HCT116 (cell line): ENCODE data around the gene SUCLG1. TPM values are rescaled to one million over a fixed set of nuclear protein-coding genes. Genes with fewer than 3 reads are reported as not detected.

Experiments used
- ATAC-seq: fragments of 200-7000 bp; cut with Tn5 transposase; 2 replicates; pipeline ENCODE4 v1.9.1; 2020; ENCODE audit warnings: mild to moderate bottlenecking, moderate library complexity
- BruUV-seq: library from RNA; stranded (reverse); fragments of 400-500 nt; replicated peaks from 2 replicates; lab custom pipeline; 2021; lab: Mats Ljungman, UMichigan
- CTCF ChIA-PET: fragments of 300-600 bp; sonication (Branson Sonifier 250); formaldehyde crosslinking; loops from one replicate; lab custom pipeline; 2021; ENCODE audit warnings: antibody characterized with exemption; lab: Charles Lee
- POLR2A ChIA-PET: fragments of 300-600, 350-600 bp; sonication (Branson Sonifier 250); formaldehyde crosslinking; loops from one replicate; lab custom pipeline; 2021; ENCODE audit warnings: antibody characterized with exemption; lab: Charles Lee
- RAD21 ChIA-PET, 2 experiments: fragments of 300-600 bp; sonication (Branson Sonifier 250); formaldehyde crosslinking; loops; one replicate each; lab custom pipeline; 2023; ENCODE audit warnings: low total read pairs in 2 of 2; ENCODE audit not compliant: uncharacterized antibody in 2 of 2, unreplicated experiment in 2 of 2, low non-redundant PET in 1 of 2; lab: Charles Lee
- DNase-seq: peaks from one replicate; pipeline ENCODE4 v3.0.0-alpha.2; 2010; ENCODE audit warnings: low read depth, low spot score
- H2AFZ ChIP-seq: fragments of 200-600 bp; shearing (Covaris generic), sonication (generic); 2 replicates; pipeline ENCODE4 v1.6.1; 2017; ENCODE audit warnings: low read depth, mixed run types, mixed read lengths, antibody characterized with exemption, low read length; ENCODE audit not compliant: poor library complexity, severe bottlenecking
- H3K27ac ChIP-seq: 2 replicates; pipeline ENCODE4 v1.5.1; 2012; ENCODE audit warnings: low read depth, low read length
- H3K27me3 ChIP-seq: fragments of 200-600 bp; sonication (generic); 2 replicates; pipeline ENCODE4 v1.6.1; 2016; ENCODE audit warnings: mixed run types, low read length, mixed read lengths; ENCODE audit not compliant: insufficient read depth
- H3K36me3 ChIP-seq, 2 experiments: fragments of 200-500 bp in 1 of 2; fragments of 200-600 bp in 1 of 2; sonication (Bioruptor generic) in 1 of 2; sonication (generic) in 1 of 2; 2 replicates each; pipeline versions ENCODE4 v1.5.1 to v1.6.1; 2014 to 2016; ENCODE audit warnings: low read length in 2 of 2, inconsistent platforms in 1 of 2, mixed read lengths in 1 of 2, mixed run types in 1 of 2; ENCODE audit not compliant: insufficient read depth in 2 of 2, control insufficient read depth in 1 of 2
- H3K4me1 ChIP-seq, 2 experiments: fragments of 200-600 bp in 1 of 2; sonication (generic) in 1 of 2; 2 replicates each; pipeline versions ENCODE4 v1.5.1 to v1.6.1; 2012 to 2017; ENCODE audit warnings: low read length in 2 of 2, inconsistent platforms in 1 of 2, mild to moderate bottlenecking in 1 of 2, mixed read lengths in 1 of 2, mixed run types in 1 of 2, moderate library complexity in 1 of 2; ENCODE audit not compliant: insufficient read depth in 2 of 2, control insufficient read depth in 1 of 2
- H3K4me2 ChIP-seq: fragments of 200-600 bp; sonication (generic); 2 replicates; pipeline ENCODE4 v1.6.1; 2017; ENCODE audit warnings: mixed run types, low read length, mixed read lengths
- H3K4me3 ChIP-seq, 2 experiments: fragments of 200-600 bp in 1 of 2; sonication (generic) in 1 of 2; replicated peaks in 1 of 2; 2 replicates each; pipeline ENCODE4 v1.5.1; 2011 to 2016; ENCODE audit warnings: low read length in 2 of 2, control low read depth in 1 of 2, low read depth in 1 of 2, mild to moderate bottlenecking in 1 of 2, mixed read lengths in 1 of 2, mixed run types in 1 of 2
- H3K79me2 ChIP-seq: fragments of 200-600 bp; sonication (generic); 2 replicates; pipeline ENCODE4 v1.6.1; 2017; ENCODE audit warnings: mild to moderate bottlenecking, mixed run types, low read length, moderate library complexity, mixed read lengths; ENCODE audit not compliant: insufficient read depth
- H3K9ac ChIP-seq: fragments of 200-600 bp; sonication (generic); 2 replicates; pipeline ENCODE4 v1.6.1; 2016; ENCODE audit warnings: low read length, mixed read lengths
- H3K9me2 ChIP-seq: fragments of 200-600 bp; sonication (generic), shearing (Covaris generic); 2 replicates; pipeline ENCODE4 v1.6.1; 2017; ENCODE audit warnings: mixed run types, mild to moderate bottlenecking, moderate library complexity; ENCODE audit not compliant: insufficient read depth
- H3K9me3 ChIP-seq, 2 experiments: fragments of 200-500 bp in 1 of 2; fragments of 200-600 bp in 1 of 2; sonication (Bioruptor generic) in 1 of 2; sonication (generic) in 1 of 2; 2 replicates each; pipeline ENCODE4 v1.6.1; 2014 to 2017; ENCODE audit warnings: low read length in 2 of 2, mixed read lengths in 2 of 2, inconsistent platforms in 1 of 2, low read depth in 1 of 2, mild to moderate bottlenecking in 1 of 2, mixed run types in 1 of 2, moderate library complexity in 1 of 2; ENCODE audit not compliant: control insufficient read depth in 1 of 2, insufficient read depth in 1 of 2
- H4K20me1 ChIP-seq: fragments of 200-600 bp; sonication (generic), shearing (Covaris generic); 2 replicates; pipeline ENCODE4 v1.6.1; 2017; ENCODE audit warnings: mixed run types, mild to moderate bottlenecking, moderate library complexity; ENCODE audit not compliant: insufficient read depth
- CBX3 ChIP-seq: IDR thresholded peaks from 2 replicates; pipeline ENCODE4 v1.6.1; 2012; ENCODE audit warnings: low read depth
- CEBPB ChIP-seq: IDR thresholded peaks from 2 replicates; pipeline ENCODE4 v1.6.1; 2012; ENCODE audit warnings: low read depth
- CTCF ChIP-seq, 3 experiments: fragments of 200-600 bp in 1 of 3; sonication (generic) in 1 of 3; IDR thresholded peaks in 2 of 3; conservative IDR thresholded peaks in 1 of 3; 2 replicates each; pipeline ENCODE4 v1.5.1; 2012 to 2017; ENCODE audit warnings: low read depth in 2 of 3, low read length in 2 of 3, antibody characterized with exemption in 1 of 3, borderline replicate concordance in 1 of 3, control low read depth in 1 of 3, mild to moderate bottlenecking in 1 of 3, mixed read lengths in 1 of 3, mixed run types in 1 of 3, moderate library complexity in 1 of 3; ENCODE audit not compliant: insufficient read depth in 1 of 3
- EGR1 ChIP-seq: IDR thresholded peaks from 2 replicates; pipeline ENCODE4 v1.6.1; 2012; ENCODE audit warnings: low read depth
- ELF1 ChIP-seq: IDR thresholded peaks from 2 replicates; pipeline ENCODE4 v1.6.1; 2012; ENCODE audit warnings: low read depth, borderline replicate concordance
- EZH2 ChIP-seq: fragments of 200-600 bp; sonication (generic); IDR thresholded peaks from 2 replicates; pipeline ENCODE4 v1.6.1; 2017; ENCODE audit warnings: antibody characterized with exemption, mixed run types
- EZH2phosphoT487 ChIP-seq: fragments of 200-600 bp; IDR thresholded peaks from 2 replicates; pipeline ENCODE4 v1.6.1; 2018; ENCODE audit warnings: antibody characterized with exemption, borderline replicate concordance
- FOSL1 ChIP-seq: IDR thresholded peaks from 2 replicates; pipeline ENCODE4 v1.6.1; 2012; ENCODE audit warnings: low read depth
- JUND ChIP-seq: IDR thresholded peaks from 2 replicates; pipeline ENCODE4 v1.6.1; 2012
- MAX ChIP-seq: IDR thresholded peaks from 2 replicates; pipeline ENCODE4 v1.6.1; 2012
- POLR2A ChIP-seq: IDR thresholded peaks from 2 replicates; pipeline ENCODE4 v1.7.0; 2011; ENCODE audit warnings: borderline replicate concordance; ENCODE audit not compliant: insufficient read depth, insufficient read length; ENCODE audit errors: extremely low read depth
- RAD21 ChIP-seq: IDR thresholded peaks from 2 replicates; pipeline ENCODE4 v1.6.1; 2012; ENCODE audit warnings: low read depth, mild to moderate bottlenecking
- REST ChIP-seq: IDR thresholded peaks from 2 replicates; pipeline ENCODE4 v1.6.1; 2012; ENCODE audit warnings: low read depth
- SIN3A ChIP-seq: IDR thresholded peaks from 2 replicates; pipeline ENCODE4 v1.6.1; 2012; ENCODE audit warnings: low read depth
- SP1 ChIP-seq: IDR thresholded peaks from 2 replicates; pipeline ENCODE4 v1.6.1; 2012; ENCODE audit warnings: low read depth
- SRF ChIP-seq: IDR thresholded peaks from 2 replicates; pipeline ENCODE4 v1.6.1; 2012; ENCODE audit warnings: low read depth
- YY1 ChIP-seq: IDR thresholded peaks from 2 replicates; pipeline ENCODE4 v1.6.1; 2011; ENCODE audit warnings: low read length, low read depth, moderate library complexity, mild to moderate bottlenecking; ENCODE audit not compliant: insufficient replicate concordance; ENCODE audit errors: extremely low read depth
- ZBTB33 ChIP-seq: IDR thresholded peaks from 2 replicates; pipeline ENCODE4 v1.6.1; 2011; ENCODE audit warnings: mild to moderate bottlenecking, low read length, moderate library complexity; ENCODE audit not compliant: insufficient replicate concordance; ENCODE audit errors: extremely low read depth
- ZNF274 ChIP-seq: fragments of 200-500 bp; sonication (Bioruptor generic); IDR thresholded peaks from 2 replicates; pipeline ENCODE4 v1.6.1; 2014; ENCODE audit warnings: mild to moderate bottlenecking, low read depth, low read length, inconsistent platforms
- intact Hi-C: fragments of 100-400 bp; cut with micrococcal nuclease; formaldehyde crosslinking; loops from 2 replicates; pipeline ENCODE4 v1.10.0; 2022
- total RNA-seq: library from RNA; stranded (reverse); gene quantifications from one replicate; pipeline ENCODE4 v1.2.1, GENCODE V29; 2021; ENCODE audit not compliant: unreplicated experiment
- TF ChIP-seq, protein P1 (sequence below): IDR thresholded peaks from 2 replicates; pipeline ENCODE4 v1.6.1; 2012

The SUCLG1 gene
- total RNA-seq, 1 experiment from 2014 or later, result 56.3 TPM

DNA sequence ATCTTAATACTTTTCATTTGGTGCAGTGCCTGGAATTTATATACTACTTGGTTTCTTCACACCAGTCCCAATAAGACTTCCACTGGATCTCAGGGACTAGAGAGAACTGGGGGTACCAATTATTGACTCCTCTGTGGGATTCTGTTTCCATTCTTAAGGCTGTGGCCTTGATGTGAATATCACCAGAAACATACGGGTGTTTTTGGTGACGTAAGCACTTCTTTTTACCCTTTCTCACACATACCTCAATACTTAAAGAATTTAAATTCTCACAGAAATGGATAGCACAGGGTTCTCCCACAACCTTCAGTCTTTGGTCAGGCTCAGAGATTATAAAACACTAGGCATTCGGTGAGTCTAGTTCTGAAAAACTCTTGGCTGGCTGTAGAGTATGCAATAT is 84.1 kb downstream of the SUCLG1 start:
- Histone ChIP-seq H3K9ac (no peak overlapping the region), H3K9me2 (no peaks in the 10 kb centered on the region), H3K36me3 (no peaks in the 10 kb centered on the region), H4K20me1 (no peaks in the 10 kb centered on the region), H3K79me2 (no peaks in the 10 kb centered on the region), H3K4me2 (no peak overlapping the region), H3K4me3 (no peak overlapping the region), H2AFZ (no peak overlapping the region), H3K27ac (no peak overlapping the region), H3K4me1 (no peaks in the 10 kb centered on the region), H3K27me3 (no peaks in the 10 kb centered on the region), H3K9me3 (no peaks in the 10 kb centered on the region)
- CTCF ChIA-PET, result no interaction called here
- TF ChIP-seq SRF, result no peak
- no peak for TF ChIP-seq FOSL1
- TF ChIP-seq EGR1, result no peak
- no peak for TF ChIP-seq ELF1
- TF ChIP-seq CBX3, result no peak
- TF ChIP-seq CEBPB, result no peak
- TF ChIP-seq EZH2phosphoT487, result no peak
- TF ChIP-seq REST, result no peak
- no peak for TF ChIP-seq CTCF (IDR thresholded peaks at IDR 0.05 in 2 of 3, conservative IDR thresholded peaks at IDR 0.05 in 1 of 3; ENCODE audit: borderline replicate concordance in 1 of 3, insufficient read depth in 1 of 3, low read depth in 2 of 3, low read length in 2 of 3)
- TF ChIP-seq RAD21, result no peak
- TF ChIP-seq YY1, result no peak
- TF ChIP-seq POLR2A, result no peak
- no peak for TF ChIP-seq ZNF274
- TF ChIP-seq ZBTB33, result no peak
- TF ChIP-seq EZH2, result no peak
- TF ChIP-seq MAX, result no peak
- TF ChIP-seq SIN3A, result no peak
- no peak for TF ChIP-seq JUND
- no peak for TF ChIP-seq SP1
- TF ChIP-seq, protein P1, sequence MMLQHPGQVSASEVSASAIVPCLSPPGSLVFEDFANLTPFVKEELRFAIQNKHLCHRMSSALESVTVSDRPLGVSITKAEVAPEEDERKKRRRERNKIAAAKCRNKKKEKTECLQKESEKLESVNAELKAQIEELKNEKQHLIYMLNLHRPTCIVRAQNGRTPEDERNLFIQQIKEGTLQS, result no peak
- no peak for ATAC-seq
- intact Hi-C loops, result no loop called here
- POLR2A ChIA-PET, result no interaction called here
- RAD21 ChIA-PET, result no interaction called here
- BruUV-seq, result no TSS peak
- no peak for DNase-seq
